Astrocyte (in vitro differentiated cells and primary cell): Measurements from ENCODE around the gene HIBADH.

ENCODE experiments used
- CTCF ChIP-seq: IDR thresholded peaks from 2 replicates; pipeline ENCODE4 v1.5.1; 2011; ENCODE audit warnings: low read depth, mild to moderate bottlenecking, inconsistent platforms, low read length, moderate library complexity; ENCODE audit not compliant: insufficient read depth
- EZH2 ChIP-seq: IDR thresholded peaks from 2 replicates; pipeline ENCODE4 v1.6.1; 2012; ENCODE audit warnings: mild to moderate bottlenecking, low read length, inconsistent platforms; ENCODE audit not compliant: insufficient read depth

- no peak for TF ChIP-seq EZH2
- TF ChIP-seq CTCF: no peak
These were observed 21.8 kb upstream of the HIBADH start for GRCh38 chr7:27684491-27684890.
